ENCODE measurements around the gene HIF3A. TPM values are rescaled to one million over a fixed set of nuclear protein-coding genes. Genes with fewer than 3 reads are reported as not detected.

The HIF3A gene
- total and polyA plus RNA-seq, 2 experiments from 2014 or later = 54.6 to 149 TPM

GRCh38 chr19:46367426-46367825 is 70.6 kb downstream of the HIF3A start:
- Histone ChIP-seq H3K4me3 (no peak overlapping the region), H3K4me2 (no peak overlapping the region), H4K20me1 (ENCODE audit: insufficient read depth, poor library complexity, severe bottlenecking) (peaks cover 3% of the 10 kb centered on the region), H3K9me2 (replicated peaks; ENCODE audit: insufficient read depth) (no peaks in the 10 kb centered on the region), H3K79me2 (peaks cover 47% of the 10 kb centered on the region), H2AFZ (no peak overlapping the region), H3K27me3 (no peaks in the 10 kb centered on the region), H3K27ac (no peak overlapping the region), H3K9me3 (ENCODE audit: low read depth) (no peaks in the 10 kb centered on the region), H3K4me1 (ENCODE audit: insufficient read depth) (peaks cover 4% of the 10 kb centered on the region), H3K36me3 (replicated peaks; ENCODE audit: insufficient read depth, low read depth) (no peaks in the 10 kb centered on the region)
- WGBS (ENCODE audit: low lambda C conversion rate, missing lambda C conversion rate) = 94% methylated on average over 5 of the region's 5 CpGs
- DNase-seq (ENCODE audit: low spot score) = no peak
- TF ChIP-seq EZH2phosphoT487 (IDR thresholded peaks at IDR 0.05; ENCODE audit: low read depth, severe bottlenecking, unreplicated experiment) (no peak), EZH2 (IDR thresholded peaks at IDR 0.05; ENCODE audit: borderline replicate concordance) (no peak), CTCF (IDR thresholded peaks at IDR 0.05; ENCODE audit: poor library complexity) (no peak)

GRCh38 chr19:46368116-46368515 is 71.3 kb downstream of the HIF3A start:
- H3K27ac ChIP-seq = no peak overlapping the region
- no peak overlapping the region for H3K4me2 ChIP-seq
- DNase-seq (ENCODE audit: low spot score) = no peak
- H3K4me1 ChIP-seq (ENCODE audit: insufficient read depth) = peaks cover 10% of the 10 kb centered on the region
- H3K9me2 ChIP-seq (replicated peaks; ENCODE audit: insufficient read depth) = no peaks in the 10 kb centered on the region
- no peak for TF ChIP-seq EZH2phosphoT487 (IDR thresholded peaks at IDR 0.05; ENCODE audit: low read depth, severe bottlenecking, unreplicated experiment)
- no peak for TF ChIP-seq EZH2 (IDR thresholded peaks at IDR 0.05; ENCODE audit: borderline replicate concordance)
- TF ChIP-seq CTCF (IDR thresholded peaks at IDR 0.05; ENCODE audit: poor library complexity) = no peak
- no peaks in the 10 kb centered on the region for H3K36me3 ChIP-seq (replicated peaks; ENCODE audit: insufficient read depth, low read depth)
- no peak overlapping the region for H3K4me3 ChIP-seq
- H3K79me2 ChIP-seq = peaks cover 52% of the 10 kb centered on the region
- no peak overlapping the region for H2AFZ ChIP-seq
- H4K20me1 ChIP-seq (ENCODE audit: insufficient read depth, poor library complexity, severe bottlenecking) = peaks cover 10% of the 10 kb centered on the region
- no peaks in the 10 kb centered on the region for H3K27me3 ChIP-seq
- 95% methylated on average over 7 of the region's 7 CpGs for WGBS (ENCODE audit: low lambda C conversion rate, missing lambda C conversion rate)
- no peaks in the 10 kb centered on the region for H3K9me3 ChIP-seq (ENCODE audit: low read depth)

GRCh38 chr19:46369817-46370216 is 73.0 kb downstream of the HIF3A start:
- Histone ChIP-seq H4K20me1 (ENCODE audit: insufficient read depth, poor library complexity, severe bottlenecking) (peaks cover 13% of the 10 kb centered on the region), H3K9me3 (ENCODE audit: low read depth) (no peaks in the 10 kb centered on the region), H3K36me3 (replicated peaks; ENCODE audit: insufficient read depth, low read depth) (no peaks in the 10 kb centered on the region), H3K27me3 (no peaks in the 10 kb centered on the region), H3K9me2 (replicated peaks; ENCODE audit: insufficient read depth) (no peaks in the 10 kb centered on the region), H3K4me3 (no peak overlapping the region), H3K27ac (no peak overlapping the region), H3K4me1 (ENCODE audit: insufficient read depth) (peaks cover 18% of the 10 kb centered on the region), H3K79me2 (peaks cover 48% of the 10 kb centered on the region), H2AFZ (no peak overlapping the region), H3K4me2 (no peak overlapping the region)
- 76% methylated on average over 7 of the region's 7 CpGs for WGBS (ENCODE audit: low lambda C conversion rate, missing lambda C conversion rate)
- no peak for TF ChIP-seq CTCF (IDR thresholded peaks at IDR 0.05; ENCODE audit: poor library complexity)
- no peak for TF ChIP-seq EZH2phosphoT487 (IDR thresholded peaks at IDR 0.05; ENCODE audit: low read depth, severe bottlenecking, unreplicated experiment)
- no peak for TF ChIP-seq EZH2 (IDR thresholded peaks at IDR 0.05; ENCODE audit: borderline replicate concordance)
- no peak for DNase-seq (ENCODE audit: low spot score)

Measured in hepatocyte (in vitro differentiated cells).